Right cardiac atrium (tissue), 5 donors: ENCODE results near the gene CYP2A6. TPM values are rescaled to one million over a fixed set of nuclear protein-coding genes. Genes with fewer than 3 reads are reported as not detected.
"Not testable (repeated sequence)": the region's sequence is repeated elsewhere in the genome, so short reads cannot be mapped to it uniquely, and the experiment has no call there.

Experiments
- ATAC-seq, 2 donors: fragments of 200-7000 bp; cut with Tn5 transposase; one replicate each; pipeline versions ENCODE4 v1.8.0 to v1.9.1; 2020; ENCODE audit warnings: moderate library complexity in 2 of 2, mild to moderate bottlenecking in 1 of 2
- DNase-seq, 3 donors: peaks; one replicate each; pipeline ENCODE4 v3.0.0-alpha.2; 2020
- H3K27ac ChIP-seq: one replicate; pipeline ENCODE4 v1.5.1; 2013; ENCODE audit warnings: mild to moderate bottlenecking, low read length, control low read depth, moderate library complexity
- H3K27me3 ChIP-seq: one replicate; pipeline ENCODE4 v1.6.1; 2013; ENCODE audit not compliant: control insufficient read depth, insufficient read depth
- H3K4me1 ChIP-seq: one replicate; pipeline ENCODE4 v1.6.1; 2013; ENCODE audit warnings: low read length; ENCODE audit not compliant: control insufficient read depth, insufficient read depth
- H3K4me3 ChIP-seq: one replicate; pipeline ENCODE4 v1.5.1; 2013; ENCODE audit warnings: low read length, control low read depth
- H3K9me3 ChIP-seq: one replicate; pipeline ENCODE4 v1.6.1; 2013; ENCODE audit warnings: low read length; ENCODE audit not compliant: control insufficient read depth
- WGBS: extraction: QIAGEN DNeasy Blood & Tissue Kit; methylation state at CpG from one replicate; pipeline ENCODE4 v1.1.7; 2013; 5-methylcytosine and 5-hydroxymethylcytosine counted together
- intact Hi-C, 4 donors: fragments of 100-400 bp; cut with DNase I; formaldehyde crosslinking; loops; one replicate each; pipeline versions ENCODE4 v1.11.0 to v1.14.0; 2022 to 2023
- polyA plus RNA-seq: library from polyadenylated mRNA; stranded (reverse); fragments of 200-250 nt; gene quantifications from one replicate; pipeline ENCODE4 v1.2.3, GENCODE V29; 2013
- total RNA-seq, 4 donors: library from RNA; stranded (reverse); fragmentation: NEBNext Ultra II Directional; extraction: Animal tissue kit (Norgen Biotek cat#: 25700); gene quantifications; one replicate each; pipeline ENCODE4 v1.2.1, GENCODE V29; 2021
- donor health status: healthy with polysubstance abuse.
- donor health status: DM: no; HTN: yes; CAD: no.
- donor health status: DM: no; HTN: no; CAD: no.
- donor health status: DM: no; HTN: yes; CAD: no; lungs with severe emphysema.
- donor health status: DM: yes; HTN: yes; CAD: no.

Gene CYP2A6
- total and polyA plus RNA-seq, 5 donors: not detected

DNA sequence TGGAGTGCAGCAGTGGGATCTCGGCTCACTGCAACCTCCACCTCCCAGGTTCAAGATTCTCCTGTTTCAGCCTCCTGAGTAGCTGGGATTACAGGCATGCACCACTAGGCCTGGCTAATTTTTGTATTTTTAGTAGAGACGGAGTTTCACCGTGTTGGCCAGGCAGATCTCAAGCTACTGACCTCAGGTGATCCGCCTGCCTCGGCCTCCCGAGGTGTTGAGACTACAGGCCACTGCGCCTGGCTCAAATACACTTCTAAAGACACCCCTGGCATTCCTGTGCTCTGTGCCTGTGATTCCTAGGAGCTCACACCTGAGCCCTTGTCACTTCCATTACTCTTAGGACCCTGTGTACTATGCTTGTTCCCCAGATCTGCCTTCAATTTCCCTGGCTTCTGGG lies 37.7 kb downstream of the CYP2A6 start:
- peak in 2 of 3 donors; percentile 23 to 37 for DNase-seq
- H3K27ac ChIP-seq, ATAC-seq, H3K4me1 ChIP-seq, H3K27me3 ChIP-seq, H3K9me3 ChIP-seq, intact Hi-C loops, H3K4me3 ChIP-seq: not testable (repeated sequence)
- WGBS: 89% methylated on average over 7 of the region's 7 CpGs

DNA sequence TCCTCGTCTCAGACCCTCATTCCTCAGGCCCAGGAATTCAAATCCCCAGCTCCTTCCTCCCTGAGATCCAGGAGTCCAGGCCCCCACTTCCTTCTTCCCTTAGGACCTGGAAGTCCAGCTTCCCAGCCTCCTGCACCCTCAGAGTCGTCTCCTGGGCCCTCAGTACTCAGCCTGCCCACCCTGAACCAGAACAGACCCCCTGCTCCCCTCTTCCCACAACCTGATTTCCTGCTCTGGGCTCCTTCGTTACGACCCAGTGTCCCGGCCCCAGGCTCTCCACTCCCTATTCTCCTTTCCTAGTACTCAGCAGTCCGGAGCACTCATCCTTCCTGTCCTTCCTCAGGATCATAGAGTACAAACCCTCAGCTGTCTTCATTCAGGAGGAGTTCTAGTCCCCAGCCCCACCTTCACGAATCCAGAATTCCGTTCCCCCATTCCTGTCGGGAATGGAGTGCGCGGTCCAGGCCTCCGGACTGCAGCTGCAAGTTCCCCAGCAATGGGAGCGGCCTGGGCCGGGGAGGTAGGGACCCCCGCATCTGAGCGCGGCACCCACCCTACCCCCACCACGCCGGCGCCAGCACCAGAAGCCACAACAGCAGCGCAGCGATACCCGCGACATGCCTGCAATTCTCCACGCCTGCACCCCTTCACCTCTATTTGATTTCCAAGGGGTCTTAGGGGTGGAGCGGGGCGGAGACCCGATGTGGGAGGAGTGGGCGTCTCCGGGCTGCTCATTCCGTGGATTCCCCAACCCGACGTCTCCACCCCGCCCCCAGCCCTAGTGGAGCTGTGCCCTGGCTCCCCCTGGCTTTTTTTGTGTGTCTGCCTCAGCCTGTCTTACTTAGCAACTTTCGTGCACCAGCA lies 38.5 kb downstream of the CYP2A6 start:
- peaks cover 2% of the 10 kb centered on the region for H3K4me1 ChIP-seq
- WGBS: 31% methylated on average over 35 of the region's 35 CpGs
- DNase-seq (peak in 1 of 3 donors; percentile 66), ATAC-seq (no peak)
- H3K27ac ChIP-seq: peak overlapping the region; percentile 61
- intact Hi-C loops: no loop called here
- H3K4me3 ChIP-seq: no peak overlapping the region
- no peaks in the 10 kb centered on the region for H3K9me3 ChIP-seq
- no peaks in the 10 kb centered on the region for H3K27me3 ChIP-seq

DNA sequence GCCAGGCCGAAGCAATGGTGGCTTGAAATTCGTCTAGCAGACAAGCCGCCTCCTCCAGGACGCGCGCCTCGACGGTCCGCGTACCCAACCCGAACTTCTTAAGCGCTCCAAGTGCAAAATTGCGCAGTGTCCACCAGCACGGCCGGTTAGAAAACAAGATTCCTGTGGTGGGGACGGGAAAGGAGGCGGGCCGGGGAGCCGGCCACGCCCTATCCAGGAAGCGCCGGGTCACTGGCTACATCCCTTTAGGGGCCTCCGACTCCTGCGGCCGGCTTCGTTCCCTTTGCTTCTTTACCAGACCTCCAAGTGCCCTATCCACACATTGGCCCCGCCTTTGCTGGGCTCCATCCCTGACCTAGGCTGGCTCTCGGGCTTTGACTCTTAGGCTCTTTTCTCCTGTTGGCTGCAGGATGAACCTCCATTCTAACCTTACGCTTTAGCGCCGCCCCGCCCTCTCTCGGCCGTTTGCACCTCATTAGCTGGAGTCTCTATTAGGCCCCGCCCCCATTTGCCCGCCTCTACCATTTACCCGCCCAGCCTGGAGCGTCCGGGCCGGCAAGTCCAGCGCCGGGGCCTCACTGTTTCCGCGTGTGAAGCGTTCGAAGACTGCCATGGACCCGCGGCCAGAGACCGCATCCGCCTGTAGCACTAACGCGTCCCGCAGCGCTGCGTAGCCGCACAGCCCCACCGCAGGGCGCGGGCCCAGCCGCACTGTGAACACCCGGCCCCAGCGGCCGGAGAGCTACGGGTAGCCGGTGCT lies 39.4 kb downstream of the CYP2A6 start:
- H3K9me3 ChIP-seq, H3K4me1 ChIP-seq, H3K27me3 ChIP-seq, intact Hi-C loops: not testable (repeated sequence)
- DNase-seq: peak; percentile 86 to 96 (median 94)
- Histone ChIP-seq H3K4me3 (peak overlapping the region; percentile 2), H3K27ac (peak overlapping the region; percentile 61)
- ATAC-seq: peak; percentile 88 to 91
- WGBS: 3% methylated on average over 64 of the region's 65 CpGs

GRCh38 chr19:40810160-40810559 lies 40.1 kb downstream of the CYP2A6 start:
- peak overlapping the region; percentile 41 for H3K27ac ChIP-seq
- no peak overlapping the region for H3K4me3 ChIP-seq
- WGBS: 39% methylated on average over 14 of the region's 14 CpGs
- ATAC-seq: no peak
- DNase-seq: peak in 1 of 3 donors; percentile 31
- H3K27me3 ChIP-seq: no peaks in the 10 kb centered on the region
- intact Hi-C loops: no loop called here
- no peaks in the 10 kb centered on the region for H3K9me3 ChIP-seq
- H3K4me1 ChIP-seq: peaks cover 15% of the 10 kb centered on the region

- ATAC-seq (no peak), DNase-seq (peak in 1 of 3 donors; percentile 62)
- Histone ChIP-seq H3K27ac (peak overlapping the region; percentile 41), H3K9me3 (no peaks in the 10 kb centered on the region), H3K4me3 (no peak overlapping the region), H3K27me3 (no peaks in the 10 kb centered on the region), H3K4me1 (peaks cover 21% of the 10 kb centered on the region)
- intact Hi-C loops: loop anchor here in 1 of 4 donors (5.0 kb wide), 1 partner anchor 147 kb away; no protein-coding TSS in a partner anchor
- 90% methylated on average over 39 of the region's 39 CpGs for WGBS
Observed at GRCh38 chr19:40809358-40810086, 40.7 kb downstream of the CYP2A6 start.

DNA sequence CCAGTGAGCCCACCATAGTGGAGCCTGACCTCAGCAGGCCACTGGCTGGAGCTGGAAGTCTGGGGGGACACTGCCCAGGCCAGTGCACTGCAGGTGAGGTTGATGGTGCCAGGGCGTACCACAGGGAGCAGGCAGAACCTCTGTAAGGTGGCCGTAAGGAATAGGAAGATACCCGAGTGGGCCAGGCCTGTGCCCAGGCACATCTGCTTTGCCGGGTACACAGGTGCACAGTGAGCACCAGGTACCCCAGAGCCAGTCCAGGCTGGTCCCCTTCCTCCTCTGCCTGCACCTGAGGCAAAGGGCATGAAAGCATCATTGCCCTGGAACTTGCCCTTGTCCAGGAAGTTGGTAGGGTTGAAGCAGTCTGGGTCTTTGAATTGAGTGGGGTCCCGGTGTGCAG lies 41.8 kb downstream of the CYP2A6 start:
- Histone ChIP-seq H3K27me3 (no peaks in the 10 kb centered on the region), H3K9me3 (no peaks in the 10 kb centered on the region), H3K4me1 (peaks cover 32% of the 10 kb centered on the region), H3K27ac (no peak overlapping the region), H3K4me3 (no peak overlapping the region)
- DNase-seq (no peak), ATAC-seq (no peak)
- WGBS: 89% methylated on average over 5 of the region's 5 CpGs
- intact Hi-C loops: loop anchor here in 1 of 4 donors (5.0 kb wide), 1 partner anchor 146 kb away; no protein-coding TSS in a partner anchor

GRCh38 chr19:40808021-40808325 lies 42.3 kb downstream of the CYP2A6 start:
- peak overlapping the region; percentile 5 for H3K27ac ChIP-seq
- intact Hi-C loops: loop anchor here in 1 of 4 donors (5.0 kb wide), 1 partner anchor 146 kb away; no protein-coding TSS in a partner anchor
- H3K4me3 ChIP-seq: no peak overlapping the region
- H3K4me1 ChIP-seq: peaks cover 37% of the 10 kb centered on the region
- H3K27me3 ChIP-seq: no peaks in the 10 kb centered on the region
- ATAC-seq (no peak), DNase-seq (no peak)
- 76% methylated on average over 2 of the region's 2 CpGs for WGBS
- no peaks in the 10 kb centered on the region for H3K9me3 ChIP-seq

- no peaks in the 10 kb centered on the region for H3K27me3 ChIP-seq
- H3K9me3 ChIP-seq: no peaks in the 10 kb centered on the region
- intact Hi-C loops: loop anchor here in 1 of 4 donors (5.0 kb wide), 1 partner anchor 145 kb away; no protein-coding TSS in a partner anchor
- 64% methylated on average over 18 of the region's 18 CpGs for WGBS
- ATAC-seq: no peak
- H3K4me1 ChIP-seq: peaks cover 42% of the 10 kb centered on the region
- H3K27ac ChIP-seq: peak overlapping the region; percentile 5
- no peak for DNase-seq
- H3K4me3 ChIP-seq: no peak overlapping the region
Observed at GRCh38 chr19:40807147-40808020, 42.9 kb downstream of the CYP2A6 start.

DNA sequence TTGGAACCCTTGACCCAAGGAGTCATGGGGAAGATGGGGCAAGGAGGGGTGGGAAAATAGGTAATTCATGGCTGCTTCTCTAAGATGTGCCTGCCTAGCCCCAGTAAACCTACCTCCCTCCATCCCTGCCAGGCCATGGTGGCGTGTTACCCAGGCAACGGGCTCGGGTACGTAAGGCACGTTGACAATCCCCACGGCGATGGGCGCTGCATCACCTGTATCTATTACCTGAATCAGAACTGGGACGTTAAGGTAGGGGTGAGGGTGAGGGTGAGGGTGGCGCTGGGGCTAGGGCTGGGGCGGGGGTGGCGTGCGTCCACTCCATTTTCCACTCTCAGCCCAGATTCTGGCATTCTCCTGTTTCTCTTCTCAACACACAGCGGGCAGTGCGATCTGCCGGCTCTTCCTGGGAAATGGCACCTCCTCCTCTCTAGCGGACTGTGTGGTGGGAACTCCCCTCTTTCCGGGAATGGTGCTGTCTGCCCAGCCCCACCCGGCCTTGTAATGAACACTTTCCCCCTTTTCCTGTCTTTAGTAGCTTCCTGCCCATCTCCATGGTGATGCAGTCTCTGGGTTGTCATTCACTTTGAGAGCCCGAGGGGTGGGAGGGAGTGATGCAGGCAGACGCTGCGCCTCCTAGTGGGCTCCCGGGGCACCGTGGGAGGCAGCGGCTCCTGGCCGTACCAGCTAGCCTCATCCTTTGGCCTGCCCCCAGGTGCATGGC lies 43.7 kb downstream of the CYP2A6 start:
- DNase-seq (peak; percentile 88 to 93 (median 92)), ATAC-seq (peak; percentile 49 to 72)
- Histone ChIP-seq H3K4me3 (no peak overlapping the region), H3K4me1 (peaks cover 47% of the 10 kb centered on the region), H3K27ac (peak overlapping the region; percentile 71), H3K9me3 (no peaks in the 10 kb centered on the region), H3K27me3 (no peaks in the 10 kb centered on the region)
- intact Hi-C loops: loop anchor here in 1 of 4 donors (5.0 kb wide), 1 partner anchor 144 kb away; no protein-coding TSS in a partner anchor
- WGBS: 28% methylated on average over 26 of the region's 26 CpGs
